Activated CD8-positive, alpha-beta T cell treated with anti-CD3 and anti-CD28 coated beads for 36 hours (primary cell): ENCODE measurements around the gene THADA. TPM values are rescaled to one million over a fixed set of nuclear protein-coding genes. Genes with fewer than 3 reads are reported as not detected.

Experiments used
- ATAC-seq: fragments of 200-7000 bp; cut with Tn5 transposase; one replicate; pipeline ENCODE4 v1.10.0; 2021; ENCODE audit warnings: mild to moderate bottlenecking, moderate library complexity
- CTCF ChIA-PET: fragments of 350-600 bp; sonication (Branson Sonifier 250); formaldehyde crosslinking; loops from one replicate; lab custom pipeline; 2021; ENCODE audit warnings: antibody characterized with exemption; lab: Charles Lee
- POLR2A ChIA-PET: fragments of 350-600 bp; sonication (Branson Sonifier 250); formaldehyde crosslinking; loops from one replicate; lab custom pipeline; 2021; ENCODE audit warnings: antibody characterized with exemption; lab: Charles Lee
- DNase-seq: peaks from one replicate; pipeline ENCODE4 v3.0.0-alpha.2; 2020
- H3K27ac Mint-ChIP-seq: one replicate; pipeline ENCODE4 v1.8.0; 2021; ENCODE audit warnings: mild to moderate bottlenecking, mixed read lengths
- H3K27me3 Mint-ChIP-seq: one replicate; pipeline ENCODE4 v1.8.0; 2021; ENCODE audit warnings: mixed read lengths
- H3K36me3 Mint-ChIP-seq: one replicate; pipeline ENCODE4 v1.8.0; 2021; ENCODE audit warnings: low read depth, mixed read lengths
- H3K4me1 Mint-ChIP-seq: one replicate; pipeline ENCODE4 v1.8.0; 2021; ENCODE audit warnings: low read depth, mixed read lengths
- H3K4me3 Mint-ChIP-seq: one replicate; pipeline ENCODE4 v1.8.0; 2021; ENCODE audit warnings: mild to moderate bottlenecking, moderate library complexity, mixed read lengths
- H3K9me3 Mint-ChIP-seq: one replicate; pipeline ENCODE4 v1.8.0; 2021; ENCODE audit warnings: mixed read lengths
- intact Hi-C: fragments of 100-400 bp; cut with micrococcal nuclease; formaldehyde crosslinking; loops from one replicate; pipeline ENCODE4 v1.10.0; 2022
- total RNA-seq, 2 experiments: library from RNA; stranded (reverse); gene quantifications; one replicate each; pipeline ENCODE4 v1.2.3, GENCODE V29; 2021
- TF ChIP-seq, protein P1 (sequence below): fragments of 200-600 bp; IDR thresholded peaks from one replicate; pipeline ENCODE4 v1.8.0; 2022; ENCODE audit warnings: antibody characterized with exemption, mild to moderate bottlenecking

Gene THADA
- total RNA-seq, 2 experiments from 2014 or later, result 31.3 to 31.6 TPM

DNA sequence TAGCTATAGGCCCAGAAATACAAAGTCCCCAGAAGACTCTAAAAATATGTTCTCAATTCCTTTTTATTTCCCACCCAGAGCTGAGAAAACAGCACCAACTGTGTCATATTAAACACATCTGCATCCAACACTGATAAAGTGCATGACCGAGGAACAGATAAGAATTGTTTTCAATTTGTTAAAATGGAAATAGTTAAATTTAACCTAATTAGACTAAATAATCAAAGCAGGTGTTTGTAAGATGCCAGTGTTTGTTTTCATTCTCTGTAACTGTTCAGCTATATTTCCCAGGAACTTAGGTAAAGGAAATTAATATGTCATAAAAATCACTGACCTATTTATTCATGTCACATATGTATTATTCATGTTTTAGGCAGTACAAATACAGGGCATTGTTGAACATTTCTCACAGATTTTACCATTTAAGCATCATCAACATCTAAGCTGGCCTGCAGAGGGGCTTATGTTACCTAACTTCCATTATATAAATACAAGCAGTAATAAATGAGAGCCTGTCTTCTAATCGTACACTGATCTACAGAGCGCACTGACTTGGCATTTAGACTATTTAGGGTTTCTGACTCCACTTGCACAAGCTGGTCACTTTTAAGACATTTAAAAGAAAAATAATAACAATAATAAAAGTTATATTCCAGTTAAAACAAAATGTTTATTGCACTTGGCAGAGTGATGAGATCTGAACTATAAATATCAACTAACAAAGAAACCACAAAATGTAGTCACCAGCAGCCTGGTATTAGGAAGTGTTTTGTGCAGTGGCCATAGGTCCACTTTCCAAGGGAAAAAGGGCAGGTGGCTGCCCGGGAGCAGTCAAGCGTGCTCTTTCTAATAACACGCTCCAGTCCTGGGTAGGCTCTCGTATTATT, 282.8 kb downstream of the THADA start:
- H3K4me3 Mint-ChIP-seq, result no peak overlapping the region
- ATAC-seq, result no peak
- POLR2A ChIA-PET, result no interaction called here
- no peak for DNase-seq
- no peaks in the 10 kb centered on the region for H3K9me3 Mint-ChIP-seq
- TF ChIP-seq, protein P1, sequence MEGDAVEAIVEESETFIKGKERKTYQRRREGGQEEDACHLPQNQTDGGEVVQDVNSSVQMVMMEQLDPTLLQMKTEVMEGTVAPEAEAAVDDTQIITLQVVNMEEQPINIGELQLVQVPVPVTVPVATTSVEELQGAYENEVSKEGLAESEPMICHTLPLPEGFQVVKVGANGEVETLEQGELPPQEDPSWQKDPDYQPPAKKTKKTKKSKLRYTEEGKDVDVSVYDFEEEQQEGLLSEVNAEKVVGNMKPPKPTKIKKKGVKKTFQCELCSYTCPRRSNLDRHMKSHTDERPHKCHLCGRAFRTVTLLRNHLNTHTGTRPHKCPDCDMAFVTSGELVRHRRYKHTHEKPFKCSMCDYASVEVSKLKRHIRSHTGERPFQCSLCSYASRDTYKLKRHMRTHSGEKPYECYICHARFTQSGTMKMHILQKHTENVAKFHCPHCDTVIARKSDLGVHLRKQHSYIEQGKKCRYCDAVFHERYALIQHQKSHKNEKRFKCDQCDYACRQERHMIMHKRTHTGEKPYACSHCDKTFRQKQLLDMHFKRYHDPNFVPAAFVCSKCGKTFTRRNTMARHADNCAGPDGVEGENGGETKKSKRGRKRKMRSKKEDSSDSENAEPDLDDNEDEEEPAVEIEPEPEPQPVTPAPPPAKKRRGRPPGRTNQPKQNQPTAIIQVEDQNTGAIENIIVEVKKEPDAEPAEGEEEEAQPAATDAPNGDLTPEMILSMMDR, result no peak
- CTCF ChIA-PET, result interaction anchor here (1.0 kb wide), 1 partner anchor 171 kb away, joined by 3 read pairs; no protein-coding TSS in a partner anchor
- no peaks in the 10 kb centered on the region for H3K27me3 Mint-ChIP-seq
- no peak overlapping the region for H3K27ac Mint-ChIP-seq
- peaks cover 19% of the 10 kb centered on the region for H3K36me3 Mint-ChIP-seq
- intact Hi-C loops, result no loop called here
- H3K4me1 Mint-ChIP-seq, result peaks cover 17% of the 10 kb centered on the region

DNA sequence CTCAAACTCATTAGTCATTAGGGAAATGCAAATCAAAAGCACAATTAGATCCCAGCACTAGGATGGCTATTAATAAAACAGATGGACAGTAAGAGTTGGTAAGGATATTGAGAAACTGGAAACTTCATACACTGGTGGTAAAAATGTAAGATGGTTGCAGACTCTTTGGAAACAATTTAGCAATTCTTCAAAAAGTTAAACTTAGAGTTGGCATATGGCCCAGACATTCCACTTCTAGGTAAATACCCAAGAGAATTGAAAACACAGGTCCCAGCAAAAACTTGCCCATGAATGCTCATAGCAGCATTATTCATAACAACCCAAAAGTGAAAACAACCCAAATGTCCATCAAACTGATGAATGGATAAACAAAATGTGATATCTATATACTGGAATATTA, 284.6 kb downstream of the THADA start:
- Mint-ChIP-seq H3K4me3 (no peak overlapping the region), H3K27ac (no peak overlapping the region)

DNA sequence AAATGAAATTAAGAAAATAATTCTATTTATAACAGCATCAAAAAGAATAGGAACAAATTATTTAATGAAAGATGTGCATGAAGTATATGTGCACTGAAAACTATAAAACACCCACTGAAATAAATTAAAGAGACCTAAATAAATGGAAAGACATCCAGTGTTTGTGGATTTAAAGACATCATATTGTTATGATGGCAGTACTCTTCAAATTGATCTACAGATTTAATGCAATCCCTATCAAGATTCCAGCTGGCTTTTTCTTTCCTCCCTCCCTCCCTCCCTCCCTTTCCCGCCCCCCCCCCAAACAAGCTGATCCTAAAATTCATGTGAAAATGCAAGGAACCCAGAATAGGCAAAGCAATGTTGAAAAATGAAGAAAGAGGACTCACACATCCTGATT, 285.9 kb downstream of the THADA start:
- Mint-ChIP-seq H3K4me3 (no peak overlapping the region), H3K27me3 (no peaks in the 10 kb centered on the region), H3K36me3 (peaks cover 16% of the 10 kb centered on the region), H3K4me1 (peaks cover 9% of the 10 kb centered on the region), H3K9me3 (no peaks in the 10 kb centered on the region), H3K27ac (no peak overlapping the region)
- no peak for ATAC-seq
- POLR2A ChIA-PET, result interaction anchor here (0.5 kb wide), 1 partner anchor 551 kb away, joined by 4 read pairs; no protein-coding TSS in a partner anchor
- intact Hi-C loops, result no loop called here
- TF ChIP-seq, protein P1, result no peak
- CTCF ChIA-PET, result no interaction called here
- DNase-seq, result no peak

More for the DNA sequence above, 284.6 kb downstream of the THADA start:
- peaks cover 14% of the 10 kb centered on the region for H3K4me1 Mint-ChIP-seq
- CTCF ChIA-PET, result no interaction called here
- TF ChIP-seq, protein P1, result no peak
- H3K36me3 Mint-ChIP-seq, result peaks cover 19% of the 10 kb centered on the region
- intact Hi-C loops, result no loop called here
- DNase-seq, result no peak
- POLR2A ChIA-PET, result no interaction called here
- H3K9me3 Mint-ChIP-seq, result no peaks in the 10 kb centered on the region
- no peak for ATAC-seq
- no peaks in the 10 kb centered on the region for H3K27me3 Mint-ChIP-seq

DNA sequence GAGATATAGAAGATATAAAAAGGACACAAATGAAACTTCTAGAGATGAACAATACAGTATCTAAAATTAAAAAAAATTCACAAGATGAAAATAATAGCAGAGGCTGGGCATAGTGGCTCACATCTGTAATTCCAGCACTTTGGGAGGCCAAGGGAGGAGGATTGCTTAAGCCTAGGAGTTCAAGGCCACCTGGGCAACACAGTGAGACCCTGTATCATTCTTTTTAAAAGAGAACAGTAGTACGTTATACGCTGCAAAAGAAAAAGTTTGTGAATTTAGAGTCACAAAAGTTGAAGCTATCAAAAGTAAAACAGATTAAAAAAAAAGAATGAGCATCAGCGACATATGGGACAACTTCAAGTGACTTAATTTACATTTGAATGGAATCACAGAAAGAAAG, 287.9 kb downstream of the THADA start:
- intact Hi-C loops, result no loop called here
- no peak for ATAC-seq
- H3K27ac Mint-ChIP-seq, result no peak overlapping the region
- H3K4me3 Mint-ChIP-seq, result no peak overlapping the region
- ChIA-PET POLR2A (no interaction called here), CTCF (no interaction called here)
- H3K9me3 Mint-ChIP-seq, result no peaks in the 10 kb centered on the region
- no peak for DNase-seq
- H3K36me3 Mint-ChIP-seq, result peaks cover 16% of the 10 kb centered on the region
- TF ChIP-seq, protein P1, result no peak
- H3K4me1 Mint-ChIP-seq, result peaks cover 3% of the 10 kb centered on the region
- H3K27me3 Mint-ChIP-seq, result no peaks in the 10 kb centered on the region

DNA sequence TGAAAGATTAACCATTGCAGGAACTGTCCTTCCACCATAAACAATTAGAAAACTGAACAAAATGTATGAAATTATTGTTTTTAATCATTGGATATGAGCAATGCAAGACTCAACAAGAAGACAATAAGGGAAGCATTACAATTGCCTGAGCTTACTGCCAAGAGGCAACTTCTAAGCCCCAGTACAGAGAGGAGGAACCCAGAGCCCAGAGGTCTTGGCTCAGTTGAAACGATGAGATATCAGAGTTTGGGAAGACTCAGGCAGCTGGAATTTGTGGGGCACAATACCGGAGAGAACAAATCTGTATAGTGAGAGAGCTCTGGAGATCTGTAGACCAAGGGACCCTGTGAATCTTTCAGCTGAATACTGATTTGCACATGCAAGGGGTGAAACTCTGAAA, 288.8 kb downstream of the THADA start:
- H3K9me3 Mint-ChIP-seq, result no peaks in the 10 kb centered on the region
- H3K36me3 Mint-ChIP-seq, result peaks cover 15% of the 10 kb centered on the region
- H3K4me3 Mint-ChIP-seq, result no peak overlapping the region
- CTCF ChIA-PET, result interaction anchor here (0.8 to 1.3 kb wide), 3 partner anchors 13 to 235 kb away, joined by 3 read pairs; no protein-coding TSS in a partner anchor
- POLR2A ChIA-PET, result no interaction called here
- DNase-seq, result no peak
- TF ChIP-seq, protein P1, result no peak
- H3K4me1 Mint-ChIP-seq, result peaks cover 3% of the 10 kb centered on the region
- no peak for ATAC-seq
- no peak overlapping the region for H3K27ac Mint-ChIP-seq
- no peaks in the 10 kb centered on the region for H3K27me3 Mint-ChIP-seq
- intact Hi-C loops, result no loop called here
